CD4-positive, alpha-beta T cell treated with Interleukin-4 for 4 hours (primary cell): ENCODE measurements around the gene OR4B1.
"Not testable (repeated sequence)": the region's sequence is repeated elsewhere in the genome, so short reads cannot be mapped to it uniquely, and the experiment has no call there.

Experiments
- DNase-seq: peaks from one replicate; pipeline ENCODE4 v3.0.0-alpha.2; 2020

OR4B1 gene

DNA sequence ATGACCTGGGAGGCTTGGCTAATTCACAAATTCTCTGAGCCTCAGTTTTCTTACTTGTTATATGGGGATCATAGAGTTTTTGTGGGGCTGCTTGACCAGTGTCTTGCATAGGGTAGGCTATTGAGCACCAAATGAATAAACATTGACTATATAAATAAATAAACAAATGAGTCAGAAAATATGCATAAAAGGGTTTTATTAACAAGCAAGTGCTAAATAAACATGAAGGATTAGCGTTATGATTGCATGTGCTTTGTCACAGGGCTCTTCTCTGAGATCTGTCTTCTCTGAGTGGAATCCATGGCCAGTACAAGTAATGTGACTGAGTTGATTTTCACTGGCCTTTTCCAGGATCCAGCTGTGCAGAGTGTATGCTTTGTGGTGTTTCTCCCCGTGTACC, at the start of gene OR4B1:
Gene OR4B1, plus strand, starts transcription at position 301 of the 400 bp plus-strand sequence. Its CDS starts 0 bp downstream, at position 301.
- DNase-seq: no peak

GRCh38 chr11:48167380-48167779, 49.2 kb upstream of the OR4B1 start:
- no peak for DNase-seq

DNA sequence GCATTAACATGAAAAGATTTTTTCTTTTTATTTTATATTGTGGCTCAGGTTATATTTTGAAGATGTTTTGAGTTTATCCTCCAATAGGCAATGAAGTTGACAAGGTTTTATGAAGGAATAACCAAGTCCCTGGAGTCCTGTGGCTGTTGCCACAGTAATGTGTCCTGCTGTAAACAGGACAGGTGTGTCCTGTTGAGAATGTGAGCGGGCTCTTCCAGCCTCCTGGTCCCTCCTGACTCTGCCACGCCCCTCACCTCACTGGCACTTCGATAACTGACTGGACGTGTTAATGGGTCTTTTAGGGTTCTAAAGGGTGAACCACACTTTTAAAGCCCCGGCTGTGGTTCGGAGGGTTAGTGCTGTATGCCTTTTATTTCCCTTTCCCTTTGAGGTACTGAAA, 47.8 kb upstream of the OR4B1 start:
- no peak for DNase-seq

DNA sequence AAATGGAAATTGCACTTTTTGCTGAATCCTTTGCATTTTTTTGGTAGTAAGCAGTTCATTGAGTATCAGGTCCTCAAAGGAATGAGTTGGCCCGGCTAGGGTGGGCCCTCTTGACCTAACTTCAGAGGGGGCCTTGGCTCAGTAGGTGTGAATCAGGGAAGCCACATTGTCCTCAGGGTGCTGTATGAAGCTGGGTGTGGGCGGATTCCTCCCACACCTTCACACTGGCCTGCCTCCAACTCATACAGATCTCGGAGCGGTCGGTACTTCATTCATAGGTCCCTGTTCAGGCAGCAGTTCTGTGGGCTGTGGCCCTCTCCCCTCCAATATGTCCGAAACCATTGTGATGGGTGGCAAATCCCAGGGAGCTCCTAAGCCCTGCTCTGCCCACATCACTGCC, 47.4 kb upstream of the OR4B1 start:
- DNase-seq: no peak

DNA sequence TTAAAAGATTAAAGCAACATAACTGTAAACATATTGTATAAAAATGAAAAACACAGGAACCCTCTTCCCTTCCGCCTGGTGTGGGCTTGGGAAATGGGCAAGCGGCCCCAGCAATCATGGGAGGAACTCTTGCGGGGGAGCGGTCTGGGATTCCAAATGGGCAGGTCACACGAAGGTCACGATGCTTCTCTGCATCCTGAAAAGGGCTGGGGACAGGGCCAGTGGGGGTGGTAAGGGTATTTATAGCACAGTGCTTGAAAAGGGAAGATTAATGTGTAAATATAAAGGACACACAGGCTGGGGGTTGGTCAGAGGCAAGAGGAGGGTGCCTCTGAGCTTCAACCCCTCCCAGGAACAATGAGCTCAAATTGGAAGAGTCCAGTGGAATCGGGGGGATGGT, 46.9 kb upstream of the OR4B1 start:
- DNase-seq: no peak

GRCh38 chr11:48170241-48171233, 46.1 kb upstream of the OR4B1 start:
- no peak for DNase-seq

DNA sequence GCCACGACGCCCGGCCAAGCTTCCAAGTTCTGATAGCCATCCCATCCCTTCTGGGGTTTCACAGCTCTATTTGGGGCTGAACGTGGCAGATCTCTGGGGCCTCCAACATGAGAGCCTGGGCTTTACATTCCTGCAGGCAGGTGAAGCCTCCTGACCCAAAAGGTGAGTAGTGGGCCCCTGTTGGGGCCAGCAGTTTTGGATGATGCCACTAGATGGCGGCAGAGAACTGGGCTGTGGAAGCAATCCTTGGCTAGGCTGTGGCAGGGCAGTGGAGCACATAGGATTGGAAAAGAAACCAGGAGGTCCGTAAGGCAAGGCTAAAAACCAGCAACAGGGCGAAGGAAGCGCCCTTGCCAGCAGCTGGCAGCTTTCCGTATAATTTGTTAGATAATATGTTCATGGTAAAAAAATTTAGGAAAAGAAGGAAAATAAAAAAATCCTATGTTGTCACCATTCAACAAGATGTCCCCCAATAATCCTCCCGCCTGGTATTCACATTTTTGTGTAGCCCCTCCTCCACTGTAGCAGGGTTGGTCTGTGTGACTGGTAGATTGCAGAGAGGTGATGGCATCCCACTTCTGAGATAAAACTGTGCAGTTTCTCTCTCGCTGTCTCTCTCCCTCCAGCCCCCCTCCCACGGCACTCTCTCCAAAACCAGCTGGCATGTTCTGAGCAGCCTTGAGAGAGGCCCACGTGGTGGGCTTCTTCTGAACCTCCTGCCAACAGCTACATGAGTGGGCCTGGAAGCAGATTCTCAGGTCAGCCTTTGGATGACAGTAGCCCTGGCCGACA, 43.6 kb upstream of the OR4B1 start:
- peak; percentile 55 for DNase-seq

GRCh38 chr11:48177661-48178060, 38.9 kb upstream of the OR4B1 start:
- DNase-seq: no peak

- no peak for DNase-seq
Observed at GRCh38 chr11:48180627-48181026, 36.0 kb upstream of the OR4B1 start.

DNA sequence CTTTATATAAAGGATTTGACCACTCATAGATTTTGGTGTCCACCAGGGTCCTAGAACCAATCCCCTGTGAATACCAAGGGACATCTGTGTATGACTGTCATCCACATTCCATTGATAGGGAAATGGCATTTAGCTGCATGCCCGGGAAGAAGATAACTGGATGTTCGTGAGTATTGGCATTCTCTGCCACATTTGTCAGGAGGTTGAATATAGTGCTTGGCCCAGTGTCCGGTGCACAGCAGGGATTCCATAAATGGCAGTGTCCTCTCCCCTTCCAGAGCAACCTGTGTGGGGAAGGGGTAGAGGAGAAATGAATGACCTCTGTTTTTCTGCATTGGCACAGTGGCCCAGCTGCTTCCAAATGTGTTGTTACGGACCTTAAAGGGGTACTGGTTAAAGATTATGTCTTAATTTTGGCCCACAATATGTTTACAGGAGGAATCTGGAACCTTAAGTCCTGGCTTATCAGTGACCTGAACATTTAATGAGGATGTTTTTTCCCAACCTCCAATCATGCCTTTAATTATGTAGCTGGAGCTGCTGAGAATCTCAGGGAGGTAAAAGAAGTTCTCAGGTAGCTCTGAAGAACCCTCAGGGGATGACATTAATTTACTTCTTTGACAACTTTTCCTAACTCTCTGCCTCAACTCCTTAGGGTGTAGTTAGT, 33.6 kb upstream of the OR4B1 start:
- DNase-seq: no peak

GRCh38 chr11:48184452-48184851, 32.2 kb upstream of the OR4B1 start:
- no peak for DNase-seq

- DNase-seq: peak; percentile 20
Observed at GRCh38 chr11:48190906-48191654, 25.5 kb upstream of the OR4B1 start.

DNA sequence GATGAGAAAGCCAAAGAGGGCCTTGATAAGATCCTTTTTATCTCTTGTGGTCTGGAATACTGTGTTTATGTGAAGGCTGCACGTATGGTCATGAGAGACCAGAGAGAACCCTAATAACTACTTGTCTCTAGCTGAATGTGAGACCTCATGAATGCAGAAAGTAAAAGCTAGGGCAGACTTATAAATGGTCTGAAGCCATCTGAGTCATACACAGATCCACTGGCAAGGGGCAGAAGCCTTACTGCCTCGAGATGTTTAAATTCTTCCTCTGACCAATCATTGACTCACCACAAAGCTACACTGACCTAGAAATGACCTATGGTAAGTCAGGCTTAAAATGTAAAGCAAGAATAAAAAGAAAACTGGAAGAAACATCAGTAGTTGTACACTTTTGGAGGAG, 22.7 kb upstream of the OR4B1 start:
- no peak for DNase-seq

GRCh38 chr11:48207881-48208280, 8.7 kb upstream of the OR4B1 start:
- DNase-seq: no peak

- DNase-seq: no peak
Observed at GRCh38 chr11:48210052-48210451, 6.6 kb upstream of the OR4B1 start.

GRCh38 chr11:48228761-48229160, 12.2 kb downstream of the OR4B1 start:
- no peak for DNase-seq

- DNase-seq: not testable (repeated sequence)
Observed at GRCh38 chr11:48230057-48230456, 13.4 kb downstream of the OR4B1 start.

DNA sequence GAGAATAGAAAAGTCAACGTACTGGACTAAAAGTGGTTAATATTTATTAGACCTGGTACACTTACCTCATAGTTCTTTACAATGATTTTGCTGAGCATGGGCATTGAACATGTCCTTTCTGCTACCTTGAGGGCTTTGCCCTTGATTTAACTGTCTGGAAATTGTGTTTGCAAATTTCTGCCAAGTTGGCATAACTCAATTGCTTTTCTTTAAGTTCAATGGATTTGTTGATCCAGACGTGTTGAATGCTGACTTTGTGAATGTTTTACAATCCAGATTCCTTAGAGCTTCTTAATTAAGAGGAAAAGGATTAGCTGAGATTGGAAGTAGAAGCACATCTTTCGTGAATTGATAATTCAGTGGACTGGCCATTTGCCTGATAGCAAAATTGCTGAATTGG, 21.1 kb downstream of the OR4B1 start:
- no peak for DNase-seq

DNA sequence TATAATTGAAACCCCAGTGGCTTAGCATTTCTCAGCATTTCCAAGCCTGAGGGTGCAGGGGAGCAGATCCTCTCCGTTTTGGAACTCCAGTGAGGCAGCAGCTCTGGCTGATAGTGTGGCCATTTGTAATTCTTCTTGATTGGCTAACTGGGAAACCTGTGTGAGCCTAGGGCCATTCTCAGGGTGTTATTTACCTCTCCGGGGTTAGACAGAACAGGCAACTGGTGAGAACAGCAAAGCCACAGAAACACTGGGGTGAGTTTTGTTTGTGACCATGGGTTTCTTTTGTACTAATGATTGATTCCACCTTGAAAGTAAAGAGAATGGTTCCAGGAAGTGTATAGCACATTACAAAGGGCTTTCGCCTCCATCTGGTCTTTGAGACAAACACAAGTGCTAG, 25.9 kb downstream of the OR4B1 start:
- DNase-seq: no peak

DNA sequence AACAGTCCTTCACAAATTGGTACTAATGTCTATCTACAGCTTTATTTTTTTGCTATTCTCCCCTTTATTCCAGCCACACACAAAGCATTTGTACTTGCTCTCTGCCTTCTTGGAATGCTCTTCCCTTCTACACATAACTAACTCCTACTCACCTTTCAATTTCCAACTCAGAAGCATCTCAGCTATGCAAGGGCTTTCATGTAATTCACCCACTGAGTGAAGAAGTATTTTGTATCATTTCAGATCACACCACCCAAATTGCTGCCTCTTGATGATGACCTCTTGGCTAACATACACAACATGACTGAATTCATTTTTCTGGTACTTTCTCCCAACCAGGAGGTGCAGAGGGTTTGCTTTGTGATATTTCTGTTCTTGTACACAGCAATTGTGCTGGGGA, 28.2 kb downstream of the OR4B1 start, which contains the start of gene OR4X2:
Gene OR4X2, plus strand, starts transcription at position 301 of the 400 bp plus-strand sequence. Its CDS starts 0 bp downstream, at position 301.
- no peak for DNase-seq

DNA sequence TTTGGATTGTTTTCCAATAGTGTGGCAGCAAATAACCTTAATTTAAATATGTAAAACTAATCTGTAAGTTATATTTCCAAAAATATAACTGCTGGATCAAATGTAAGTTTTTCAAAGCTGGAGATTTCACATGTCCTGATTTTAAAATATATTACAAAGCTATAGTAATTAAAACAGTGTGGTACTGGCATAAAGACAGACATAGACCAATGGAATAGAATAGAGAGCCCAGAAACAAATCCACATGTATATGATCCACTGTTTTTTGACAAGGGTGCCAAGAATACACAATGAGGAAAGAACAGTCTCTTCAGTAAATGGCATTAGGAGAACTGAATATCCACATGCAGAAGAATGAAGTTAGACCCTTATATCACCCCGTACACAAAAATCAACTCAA, 32.3 kb downstream of the OR4B1 start:
- no peak for DNase-seq

DNA sequence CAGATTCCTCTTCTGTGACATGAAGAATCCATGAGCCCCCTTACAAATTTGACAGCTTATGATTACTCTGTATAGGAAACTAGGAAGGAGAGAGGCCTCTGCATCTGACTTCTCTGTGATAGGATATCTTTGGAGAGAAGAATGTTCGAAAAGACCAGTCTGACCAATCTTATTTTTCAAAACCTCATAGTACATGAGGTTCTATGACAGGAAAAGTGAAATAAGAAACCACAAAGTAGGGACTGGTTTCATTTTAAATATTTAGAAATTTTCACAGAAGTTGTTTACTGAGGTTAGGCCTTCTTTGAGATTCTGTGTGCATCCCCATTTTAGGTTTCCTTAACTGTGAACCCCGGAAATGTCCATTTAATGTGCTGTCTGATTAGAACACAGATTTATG, 45.0 kb downstream of the OR4B1 start:
- no peak for DNase-seq
